Fibroblast of lung (primary cell): ENCODE measurements around the gene CRIP3.

Experiments
- EZH2 ChIP-seq: IDR thresholded peaks from 2 replicates; pipeline ENCODE4 v1.5.1; 2012; ENCODE audit warnings: low read length, control low read depth, mild to moderate bottlenecking; ENCODE audit errors: missing control alignments
- TF ChIP-seq, protein P1 (sequence below), 2 donors: IDR thresholded peaks in 1 of 2; conservative IDR thresholded peaks in 1 of 2; 1 replicate in 1 of 2; 2 replicates in 1 of 2; pipeline ENCODE4 v1.5.1; 2011 to 2012; ENCODE audit warnings: low read length in 2 of 2, control low read depth in 1 of 2, inconsistent platforms in 1 of 2, low read depth in 1 of 2, mild to moderate bottlenecking in 1 of 2

DNA sequence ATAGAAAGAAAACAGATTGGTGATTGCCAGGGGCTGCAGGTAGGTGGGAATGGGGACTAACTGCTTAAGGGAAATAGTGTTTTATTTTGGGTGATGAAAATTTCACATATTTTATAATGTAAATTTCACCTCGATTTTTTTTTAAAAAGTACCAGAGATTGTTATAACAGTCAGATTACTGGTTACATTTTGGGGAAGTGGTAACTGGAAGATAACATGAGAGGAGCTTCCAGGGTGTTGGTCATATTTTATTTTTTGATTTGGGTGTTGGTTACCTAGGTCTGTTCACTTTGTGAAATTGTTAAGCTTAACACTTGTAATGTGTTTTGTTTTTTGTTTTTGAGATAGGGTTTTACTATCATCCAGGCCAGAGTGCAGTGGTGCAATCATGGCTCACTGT, 17.2 kb upstream of the CRIP3 start:
- no peak for TF ChIP-seq EZH2
- TF ChIP-seq, protein P1, sequence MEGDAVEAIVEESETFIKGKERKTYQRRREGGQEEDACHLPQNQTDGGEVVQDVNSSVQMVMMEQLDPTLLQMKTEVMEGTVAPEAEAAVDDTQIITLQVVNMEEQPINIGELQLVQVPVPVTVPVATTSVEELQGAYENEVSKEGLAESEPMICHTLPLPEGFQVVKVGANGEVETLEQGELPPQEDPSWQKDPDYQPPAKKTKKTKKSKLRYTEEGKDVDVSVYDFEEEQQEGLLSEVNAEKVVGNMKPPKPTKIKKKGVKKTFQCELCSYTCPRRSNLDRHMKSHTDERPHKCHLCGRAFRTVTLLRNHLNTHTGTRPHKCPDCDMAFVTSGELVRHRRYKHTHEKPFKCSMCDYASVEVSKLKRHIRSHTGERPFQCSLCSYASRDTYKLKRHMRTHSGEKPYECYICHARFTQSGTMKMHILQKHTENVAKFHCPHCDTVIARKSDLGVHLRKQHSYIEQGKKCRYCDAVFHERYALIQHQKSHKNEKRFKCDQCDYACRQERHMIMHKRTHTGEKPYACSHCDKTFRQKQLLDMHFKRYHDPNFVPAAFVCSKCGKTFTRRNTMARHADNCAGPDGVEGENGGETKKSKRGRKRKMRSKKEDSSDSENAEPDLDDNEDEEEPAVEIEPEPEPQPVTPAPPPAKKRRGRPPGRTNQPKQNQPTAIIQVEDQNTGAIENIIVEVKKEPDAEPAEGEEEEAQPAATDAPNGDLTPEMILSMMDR (conservative IDR thresholded peaks at IDR 0.05 in 1 of 2, IDR thresholded peaks at IDR 0.05 in 1 of 2; ENCODE audit: low read depth in 1 of 2, low read length in 2 of 2) = no peak
